HG03135 (cell line): ENCODE results near the gene NFIC.
"Not testable (repeated sequence)": the region's sequence is repeated elsewhere in the genome, so short reads cannot be mapped to it uniquely, and the experiment has no call there.

Experiments used
- ATAC-seq: cut with Tn5 transposase; IDR thresholded peaks from one replicate; pipeline ENCODE4 v1.9.1; 2021; ENCODE audit warnings: mild to moderate bottlenecking, moderate library complexity; ENCODE audit not compliant: unreplicated experiment

Gene NFIC

DNA sequence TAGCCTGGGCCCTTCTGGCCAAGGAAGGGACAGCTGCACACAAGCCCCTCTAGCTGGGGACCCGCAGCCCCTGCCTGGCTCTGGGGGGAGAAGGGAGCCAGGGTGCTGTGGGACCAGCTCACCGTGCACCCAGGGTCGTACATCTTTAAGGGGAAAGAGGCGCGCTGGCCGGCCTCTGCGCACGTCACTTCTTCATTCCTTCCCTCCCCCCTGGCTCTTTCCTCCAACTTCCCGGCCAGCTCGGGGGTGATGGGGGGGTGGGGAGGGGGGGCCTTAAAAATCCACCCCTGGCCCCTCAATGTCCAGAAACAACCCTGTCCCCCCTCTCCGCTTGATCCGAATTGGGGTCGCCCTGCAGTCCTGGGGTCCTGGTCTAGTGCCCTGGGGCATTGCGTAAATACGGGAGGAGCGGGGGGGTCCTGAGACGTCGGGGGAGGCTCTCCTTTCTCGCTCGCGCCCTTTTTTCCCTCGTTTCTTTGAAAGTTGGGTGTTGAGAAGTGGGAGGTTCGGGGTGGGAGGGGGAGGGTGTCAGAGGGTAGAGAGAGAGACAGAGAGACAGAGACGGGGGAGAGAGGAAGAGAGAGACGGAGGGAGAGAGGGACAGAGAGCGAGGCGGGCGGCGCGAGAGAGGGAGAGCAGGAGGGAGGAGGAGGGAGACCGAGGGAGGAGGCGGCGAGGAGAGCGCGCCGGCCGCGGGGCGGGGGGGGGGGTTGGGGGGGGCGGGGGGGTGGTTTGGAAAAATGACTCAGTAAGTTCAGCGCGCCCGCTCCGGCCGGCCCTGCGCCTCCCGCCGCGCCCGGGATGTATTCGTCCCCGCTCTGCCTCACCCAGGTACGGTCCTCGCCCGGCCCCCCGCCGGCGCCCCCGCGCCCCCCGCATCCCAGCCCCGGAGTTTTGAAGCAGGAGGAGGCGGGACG lies at the start of gene NFIC:
TSS of gene NFIC (plus strand) at position 748 of the 917 bp plus-strand sequence. CDS start at position 802, 54 bp downstream.
- ATAC-seq = no peak

DNA sequence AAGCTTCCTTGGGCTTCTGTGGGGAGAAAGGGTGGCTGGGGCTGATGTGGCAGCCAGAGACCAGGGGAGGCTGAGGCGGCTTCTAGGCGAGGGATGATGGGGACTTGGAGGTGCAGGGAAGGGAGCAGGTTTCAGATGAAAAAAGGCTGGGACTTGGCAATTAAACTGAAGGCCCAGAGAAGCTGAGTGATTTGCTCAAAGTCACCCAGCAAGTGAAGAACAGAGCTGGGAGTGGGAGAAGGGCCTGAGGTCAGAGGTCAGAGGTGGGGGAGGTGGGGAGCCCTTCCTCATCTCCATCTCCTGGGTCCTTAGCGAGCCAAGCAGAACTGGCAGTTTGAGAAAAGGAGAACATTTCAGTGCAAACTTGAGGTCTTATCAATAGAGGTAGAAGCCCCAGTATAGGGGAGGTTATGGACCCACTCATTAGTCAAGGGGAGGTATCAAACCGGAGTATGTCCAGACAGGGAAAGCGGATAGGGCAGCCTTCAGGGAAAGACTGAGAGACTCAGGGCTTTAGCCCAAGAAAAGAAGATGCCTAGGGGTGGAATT lies 49.6 kb upstream of the NFIC start:
- no peak for ATAC-seq

DNA sequence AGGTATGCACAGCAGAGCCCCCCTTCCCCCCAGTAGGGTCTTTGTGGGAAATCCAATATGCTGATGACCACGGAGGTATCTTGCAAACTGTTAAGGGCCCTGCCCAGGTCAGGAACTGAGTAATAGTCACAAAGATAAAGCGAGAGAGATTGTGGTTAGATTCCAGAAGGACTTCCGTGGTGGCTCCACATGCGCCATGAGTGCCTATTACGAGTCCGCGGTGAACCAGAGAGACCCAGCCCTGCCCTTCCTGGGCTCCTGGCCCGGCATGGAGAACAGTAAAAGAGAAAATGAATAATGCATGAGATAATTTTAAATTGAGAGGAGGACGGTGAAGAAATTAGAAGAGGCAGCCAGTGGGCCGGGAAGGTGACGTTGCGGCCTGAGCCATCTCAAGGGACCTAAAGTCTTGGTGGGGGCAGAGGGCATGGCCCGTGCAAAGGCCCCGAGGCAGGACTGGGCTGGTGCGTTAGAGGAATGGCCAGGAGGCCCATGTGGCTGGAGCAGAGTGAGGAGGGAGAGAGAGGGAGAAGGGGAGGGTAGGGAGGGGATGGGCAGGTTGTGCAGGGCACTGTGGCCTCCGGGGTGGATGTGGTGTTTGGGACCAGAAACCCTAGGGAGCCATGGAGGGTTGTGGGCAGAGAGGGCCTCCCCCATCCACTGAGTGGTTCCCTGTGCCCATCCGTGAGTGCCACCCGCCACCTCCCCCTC lies 46.6 kb upstream of the NFIC start:
- no peak for ATAC-seq

DNA sequence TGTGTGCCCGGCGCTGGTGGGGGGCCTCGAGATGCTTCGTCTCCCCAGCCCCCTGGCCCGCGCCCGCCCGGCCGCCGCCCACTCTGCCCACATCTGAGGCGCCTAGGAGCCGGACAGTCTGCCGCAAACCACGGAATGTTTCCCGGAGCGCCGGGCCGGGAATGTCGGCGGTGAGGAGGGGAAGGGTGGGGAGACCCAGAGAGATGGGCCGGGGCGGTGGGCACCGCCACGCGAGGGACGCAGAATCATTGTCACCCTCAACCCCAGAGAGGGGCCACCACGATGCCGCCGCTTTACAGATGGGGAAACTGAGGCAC lies 46.1 kb upstream of the NFIC start:
- ATAC-seq = no peak

DNA sequence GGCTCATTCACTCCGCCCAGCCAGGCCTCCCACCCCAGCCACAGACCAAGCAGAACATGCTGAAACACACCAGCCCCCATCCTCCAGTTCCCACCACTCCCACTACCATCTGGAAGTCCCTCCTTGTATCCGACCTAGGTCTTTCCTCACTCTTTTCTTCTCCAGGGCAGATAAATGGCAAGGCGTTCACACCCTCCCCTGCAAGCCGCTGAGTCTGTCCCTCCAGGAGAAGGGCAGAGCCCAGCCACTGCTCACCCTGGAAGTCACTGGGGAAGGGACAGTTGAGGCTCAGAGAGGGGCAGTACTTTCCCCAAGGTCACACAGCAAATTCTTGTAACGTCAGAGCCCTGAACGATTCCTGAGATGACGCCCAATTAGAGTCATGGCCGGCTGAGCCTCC lies 45.5 kb upstream of the NFIC start:
- no peak for ATAC-seq

DNA sequence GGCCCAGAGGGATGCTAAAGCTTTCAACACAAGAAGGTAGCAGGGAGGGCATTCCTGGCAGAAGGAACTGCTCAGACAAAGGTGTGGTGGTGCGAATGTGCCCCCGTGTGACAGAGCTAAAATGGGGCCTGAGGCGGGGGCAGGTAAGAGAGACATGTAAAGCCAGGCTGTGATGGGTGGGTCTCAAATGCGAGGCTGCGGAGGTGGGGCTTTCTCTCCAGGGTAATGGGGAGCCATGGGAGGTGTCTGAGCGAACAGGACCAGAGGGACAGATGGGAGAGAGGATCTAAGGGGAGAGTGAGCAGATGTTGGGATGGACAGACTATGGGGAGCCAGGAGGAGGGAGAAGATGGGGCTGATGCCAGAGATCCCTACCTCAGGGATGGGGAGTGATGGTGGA lies 44.7 kb upstream of the NFIC start:
- no peak for ATAC-seq

DNA sequence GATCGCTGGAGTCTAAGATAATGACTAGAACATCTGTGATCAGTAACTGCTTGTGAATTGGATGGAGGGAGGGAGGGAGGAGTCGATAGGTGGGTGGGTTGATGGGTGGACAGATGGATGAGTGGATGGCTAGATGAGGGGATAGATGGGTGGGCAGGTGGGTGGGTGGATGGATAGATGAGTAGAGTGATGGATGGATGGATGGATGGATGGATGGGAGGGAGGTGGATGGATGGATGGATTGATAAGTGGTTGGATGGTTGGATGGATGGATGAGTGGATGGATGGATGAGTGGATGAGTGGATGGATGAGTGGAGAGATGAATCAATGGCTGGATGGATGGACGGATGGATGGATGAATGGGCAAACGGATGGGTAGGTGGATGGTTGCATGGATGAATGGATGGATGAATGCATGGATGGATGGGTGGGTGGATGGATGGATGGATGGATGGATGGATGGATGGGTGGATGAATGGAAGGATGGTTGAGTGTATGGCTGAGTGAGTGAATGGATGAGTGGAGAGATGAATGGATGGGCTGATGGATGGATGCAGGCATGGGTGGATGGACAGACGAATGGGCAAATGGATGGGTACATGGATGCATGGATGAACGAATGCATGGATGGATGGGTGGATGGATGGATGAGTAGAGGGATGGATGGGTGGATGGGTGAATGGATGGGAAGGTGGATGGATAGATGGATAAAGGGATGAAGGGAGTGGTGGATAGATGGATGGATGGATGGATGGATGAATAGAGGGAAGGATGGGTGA lies 44.0 kb upstream of the NFIC start:
- no peak for ATAC-seq

DNA sequence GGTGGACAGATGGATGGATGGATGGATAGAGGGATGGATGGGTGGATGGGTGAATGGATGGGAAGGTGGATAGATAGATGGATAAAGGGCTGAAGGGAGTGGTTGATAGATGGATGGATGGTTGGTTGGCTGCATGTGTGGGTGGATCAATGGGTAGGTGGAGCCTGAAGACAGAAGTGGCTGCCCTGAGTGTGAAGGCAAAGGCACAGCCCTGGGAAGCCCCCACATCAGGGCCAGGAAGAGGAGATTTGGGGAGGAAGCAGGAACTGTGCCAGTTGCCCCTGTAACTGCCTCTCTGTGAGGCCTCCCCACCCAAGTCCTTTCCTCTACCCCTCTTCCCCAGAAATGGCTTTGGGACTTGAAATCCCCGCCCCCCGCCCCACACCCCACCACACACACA lies 43.4 kb upstream of the NFIC start:
- ATAC-seq = no peak

DNA sequence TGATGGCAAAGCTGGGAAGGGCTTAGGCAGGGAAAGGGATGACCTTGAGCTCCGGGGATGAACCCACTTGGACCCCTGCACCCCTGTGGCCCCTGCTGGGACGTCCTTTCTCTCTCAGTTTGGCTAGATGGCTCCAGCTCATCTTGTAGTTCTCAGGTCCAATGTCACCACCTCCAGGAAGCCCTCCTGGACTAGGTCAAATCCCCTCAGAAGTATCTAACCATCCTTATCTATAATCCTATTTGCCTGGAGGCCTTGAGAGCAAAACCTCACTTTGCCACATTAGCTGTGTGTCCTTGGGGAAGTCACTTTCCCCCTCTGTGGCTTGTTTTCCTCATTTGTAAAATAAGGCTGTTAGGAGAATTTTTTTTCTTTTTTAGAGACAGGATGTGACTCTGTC lies 42.7 kb upstream of the NFIC start:
- ATAC-seq = no peak

DNA sequence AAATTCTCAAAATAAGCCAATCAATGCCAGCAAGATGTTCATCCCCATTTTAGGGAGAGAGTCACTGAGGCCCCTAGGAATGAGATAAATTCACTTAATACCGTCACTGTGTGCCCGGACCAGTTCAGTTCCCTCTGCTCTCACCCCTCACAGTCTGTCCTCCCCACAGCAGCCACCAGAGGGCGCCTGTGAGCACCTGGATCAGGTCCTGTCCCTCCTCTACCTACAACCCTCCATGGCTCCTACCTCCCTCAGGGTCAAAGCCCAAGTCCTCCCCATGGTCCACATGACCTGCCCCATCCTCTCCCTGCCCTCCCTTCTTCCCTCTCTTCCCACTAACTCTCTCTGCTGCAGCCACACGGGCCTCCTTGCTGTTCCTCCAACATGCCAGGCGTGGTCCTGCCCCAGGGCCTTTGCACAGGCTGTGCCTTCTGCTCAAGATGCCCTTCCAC lies 42.0 kb upstream of the NFIC start:
- ATAC-seq = no peak

DNA sequence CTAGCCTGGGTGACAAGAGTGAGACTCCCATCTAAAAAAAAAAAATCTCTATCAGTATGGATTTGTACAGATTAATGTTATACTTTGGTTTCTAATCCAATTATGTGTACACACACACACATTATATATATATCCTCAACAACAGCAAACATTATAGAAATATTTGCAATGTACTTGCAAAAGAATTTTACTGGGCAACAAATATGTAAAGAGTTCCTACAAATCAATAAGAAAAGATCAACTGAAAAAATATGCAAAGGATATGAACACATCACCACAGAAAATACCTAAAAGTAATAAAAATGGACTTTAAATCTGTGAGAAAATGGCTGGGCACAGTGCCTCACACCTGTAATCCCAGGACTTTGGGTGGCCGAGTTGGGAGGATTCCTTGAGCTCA lies 40.9 kb upstream of the NFIC start:
- ATAC-seq = no peak

DNA sequence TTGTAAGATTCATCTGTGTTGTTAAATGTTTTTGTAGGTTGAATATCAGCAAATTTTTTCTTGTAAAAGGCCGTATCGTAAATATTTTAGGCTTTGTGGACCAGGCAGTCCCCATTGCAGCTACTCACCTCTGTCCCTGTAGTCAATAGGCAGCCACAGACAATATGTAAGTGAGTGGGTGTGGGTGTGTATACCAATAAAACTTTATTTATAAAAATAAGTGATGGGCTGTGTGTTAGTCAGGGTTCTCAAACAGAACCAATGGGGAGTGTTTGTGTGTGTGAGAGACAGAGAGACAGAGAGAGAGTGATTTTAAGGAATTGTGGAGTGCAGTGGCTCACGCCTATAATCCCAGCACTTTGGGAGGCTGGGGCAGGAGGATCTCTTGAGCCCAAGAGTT lies 37.6 kb upstream of the NFIC start:
- no peak for ATAC-seq

DNA sequence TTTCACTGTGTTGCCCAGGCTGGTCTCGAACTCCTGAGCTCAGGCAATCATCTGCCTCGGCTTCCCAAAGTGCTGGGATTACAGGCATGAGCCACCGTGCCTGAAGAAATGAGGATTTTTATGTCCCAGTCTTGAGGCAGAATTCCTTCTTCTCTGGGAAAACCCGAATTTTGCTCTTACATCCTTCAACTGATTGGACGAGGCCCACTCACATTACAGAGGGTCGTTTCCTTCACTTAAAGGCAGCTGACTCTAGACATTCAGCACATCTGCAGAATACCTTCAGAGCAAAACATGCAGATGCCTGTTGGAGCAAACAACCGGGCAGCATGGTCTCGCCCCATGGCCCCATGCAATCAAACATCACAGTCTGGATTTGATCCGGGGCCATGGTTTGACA lies 36.3 kb upstream of the NFIC start:
- ATAC-seq = no peak

DNA sequence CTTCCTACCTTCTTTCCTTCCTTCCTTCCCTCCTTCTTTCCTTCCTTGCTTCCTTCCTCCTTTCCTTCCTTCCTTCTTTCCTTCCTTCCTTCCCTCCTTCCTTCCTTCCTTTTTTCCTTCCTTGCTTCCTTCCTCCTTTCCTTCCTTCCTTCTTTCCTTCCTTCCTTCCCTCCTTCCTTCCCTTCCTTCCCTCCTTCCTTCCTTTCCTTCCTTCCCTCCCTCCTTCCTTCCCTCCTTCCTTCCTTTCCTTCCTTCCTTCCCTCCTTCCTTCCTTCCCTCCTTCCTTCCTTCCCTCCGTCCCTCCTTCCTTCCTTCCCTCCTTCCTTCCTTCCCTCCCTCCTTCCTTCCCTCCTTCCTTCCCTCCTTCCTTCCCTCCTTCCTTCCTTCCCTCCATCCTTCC lies 34.2 kb upstream of the NFIC start:
- not testable (repeated sequence) for ATAC-seq

DNA sequence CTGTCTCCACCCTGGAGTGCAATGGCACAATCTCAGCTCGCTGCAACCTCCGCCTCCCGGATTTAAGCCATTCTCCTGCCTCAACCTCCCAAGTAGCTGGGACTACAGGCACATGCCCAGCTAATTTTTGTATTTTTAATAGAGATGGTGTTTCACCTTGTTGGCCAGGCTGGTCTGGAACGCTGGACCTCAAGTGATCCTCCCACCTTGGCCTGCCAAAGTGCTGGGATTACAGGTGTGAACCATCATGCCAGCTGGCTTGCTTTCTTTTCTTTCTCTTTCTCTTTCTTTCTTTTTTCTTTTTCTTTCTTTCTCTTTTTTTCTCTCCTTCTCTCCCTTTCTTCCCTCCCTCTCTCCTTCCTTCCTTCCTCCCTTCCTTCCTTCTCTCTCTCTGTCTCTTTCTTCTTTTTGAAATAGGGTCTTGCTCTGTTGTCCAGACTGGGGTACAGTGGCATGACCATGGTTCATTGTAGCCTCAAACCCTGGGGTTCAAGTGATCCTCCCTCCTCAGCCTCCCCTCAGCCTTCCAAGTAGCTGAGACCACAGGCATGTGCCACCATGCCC lies 33.3 kb upstream of the NFIC start:
- no peak for ATAC-seq

DNA sequence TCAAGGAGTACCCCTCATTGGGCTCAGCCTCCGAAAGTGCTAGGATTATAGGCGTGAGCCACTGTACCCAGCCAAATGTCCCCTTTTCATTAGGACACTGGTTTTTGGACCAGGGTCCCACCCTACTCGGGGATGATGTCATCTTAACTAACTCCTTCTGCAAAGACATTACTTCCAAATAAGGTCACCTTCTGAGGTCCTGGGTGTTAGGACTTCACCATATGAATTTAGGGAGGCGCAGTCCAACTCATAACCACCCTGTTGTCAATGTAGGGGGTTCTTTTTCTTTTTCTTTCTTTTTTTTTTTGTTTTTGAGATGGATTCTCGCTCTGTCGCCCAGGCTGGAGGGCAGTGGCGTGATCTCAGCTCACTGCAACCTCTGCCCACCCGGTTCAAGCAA lies 32.7 kb upstream of the NFIC start:
- ATAC-seq = no peak

DNA sequence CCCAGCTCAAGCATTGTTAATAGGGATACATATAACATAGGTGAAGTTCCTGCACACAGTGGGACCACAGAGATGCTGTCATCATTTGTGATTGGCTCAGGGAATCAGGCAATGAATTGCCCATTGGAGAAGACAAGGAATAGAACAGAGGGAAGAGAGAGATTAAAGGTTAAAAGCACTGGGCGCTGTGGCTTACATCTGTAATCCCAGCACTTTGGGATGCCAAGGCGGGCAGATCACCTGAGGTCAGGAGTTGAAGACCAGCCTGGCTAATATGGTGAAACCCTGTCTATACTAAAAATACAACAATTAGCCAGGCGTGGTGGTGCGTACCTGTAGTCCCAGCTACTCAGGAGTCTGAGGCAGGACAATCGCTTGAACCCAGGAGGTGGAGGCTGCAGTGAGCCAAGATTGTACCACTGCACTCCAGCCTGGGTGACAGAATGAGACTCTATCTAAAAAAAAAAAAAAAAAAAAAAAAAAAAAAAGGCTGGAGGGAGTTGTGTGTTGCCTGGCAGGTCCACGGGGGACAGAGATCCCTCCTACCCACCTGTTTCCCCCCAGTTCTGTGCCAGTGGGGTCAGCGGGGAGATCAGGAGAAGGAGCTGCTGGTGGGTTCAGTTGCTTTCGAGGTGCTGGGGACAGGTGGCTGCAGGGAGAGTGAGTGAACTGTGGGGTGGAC lies 31.5 kb upstream of the NFIC start:
- ATAC-seq = not testable (repeated sequence)

DNA sequence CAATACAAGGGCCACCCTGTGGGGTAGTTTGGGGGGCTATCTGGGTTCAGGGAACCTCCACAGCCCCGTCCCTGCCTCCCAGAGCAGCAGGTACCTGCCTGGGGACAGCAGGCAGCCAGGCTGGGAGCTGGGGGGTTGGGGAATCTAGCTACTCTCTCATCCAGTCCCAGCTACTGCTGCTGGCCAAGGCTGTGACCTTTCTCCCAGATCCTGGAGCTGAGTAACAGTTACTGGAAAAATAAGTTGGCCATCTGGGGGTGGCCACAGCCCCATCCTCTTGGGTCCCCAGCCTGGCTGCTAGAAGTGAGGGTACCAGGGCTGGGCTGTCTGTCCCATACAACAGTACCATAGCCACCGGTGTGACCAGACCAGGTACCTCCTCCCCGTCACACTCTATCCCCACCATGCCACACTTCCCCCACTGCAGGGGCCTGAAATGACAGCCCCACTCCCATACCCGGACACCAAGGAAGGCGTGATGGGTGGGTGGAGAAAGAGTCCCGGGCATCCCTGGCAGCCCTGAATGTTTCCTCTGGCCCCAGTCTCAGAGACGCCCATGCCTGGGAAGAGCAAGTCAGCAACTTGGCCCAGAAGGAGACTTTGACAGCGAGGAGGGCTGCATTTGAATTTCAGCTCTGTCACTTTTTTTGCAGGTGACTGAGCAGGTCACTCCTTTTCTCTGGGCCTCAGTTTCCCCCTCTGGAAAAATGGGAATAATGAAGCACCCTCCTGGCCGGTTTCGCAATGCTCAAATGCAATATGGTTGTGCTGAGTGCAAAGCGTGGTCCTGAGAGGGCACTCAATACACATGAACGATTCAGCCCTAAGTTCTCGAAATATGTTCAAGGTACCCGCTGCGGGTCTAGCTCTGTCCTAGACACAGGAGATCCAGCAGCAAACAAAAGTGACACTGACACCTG lies 30.7 kb upstream of the NFIC start:
- ATAC-seq = no peak

DNA sequence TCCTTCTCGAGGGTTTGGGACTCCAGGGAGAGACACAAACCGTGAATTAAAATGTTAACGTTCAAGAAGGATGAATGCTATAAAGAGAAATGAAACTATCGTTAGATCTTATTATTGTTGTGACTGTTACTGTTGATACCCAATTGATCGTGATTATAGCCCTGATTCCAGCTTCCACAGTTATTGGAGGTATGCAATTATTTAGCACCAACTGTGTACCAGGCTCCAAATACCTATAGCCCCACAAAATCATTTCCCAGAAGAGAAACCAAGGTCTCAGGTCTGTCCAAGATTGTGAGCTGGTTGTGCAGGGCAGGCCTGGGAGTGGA lies 30.1 kb upstream of the NFIC start:
- no peak for ATAC-seq
